H4 (cell line): ENCODE measurements around the gene CYP4F12. TPM values are rescaled to one million over a fixed set of nuclear protein-coding genes. Genes with fewer than 3 reads are reported as not detected.
"Not testable (repeated sequence)": the region's sequence is repeated elsewhere in the genome, so short reads cannot be mapped to it uniquely, and the experiment has no call there.

Experiments used
- DNase-seq: peaks from one replicate; pipeline ENCODE4 v3.0.0-alpha.2; 2015; ENCODE audit warnings: low spot score
- total RNA-seq: library from RNA; depleted of rRNA; stranded (reverse); fragments of >200 nt; shearing (Covaris generic); gene quantifications from 2 replicates; pipeline ENCODE4 v1.2.3, GENCODE V29; 2014

CYP4F12 gene
- total RNA-seq, 1 experiment from 2014 or later = 3.6 TPM

GRCh38 chr19:15650123-15650522 lies 22.8 kb upstream of the CYP4F12 start:
- DNase-seq = not testable (repeated sequence)

GRCh38 chr19:15651791-15652190 lies 21.1 kb upstream of the CYP4F12 start:
- DNase-seq = no peak

- no peak for DNase-seq
Measured at GRCh38 chr19:15652559-15653278, 20.2 kb upstream of the CYP4F12 start.

GRCh38 chr19:15656467-15656866 lies 16.4 kb upstream of the CYP4F12 start:
- DNase-seq = no peak

GRCh38 chr19:15663247-15663646 lies 9.6 kb upstream of the CYP4F12 start:
- DNase-seq = no peak

- DNase-seq = no peak
Measured at GRCh38 chr19:15666186-15666585, 6.7 kb upstream of the CYP4F12 start.

GRCh38 chr19:15666883-15667282 lies 6.0 kb upstream of the CYP4F12 start:
- no peak for DNase-seq

- no peak for DNase-seq
Measured at GRCh38 chr19:15669440-15669839, 3.4 kb upstream of the CYP4F12 start.

GRCh38 chr19:15669891-15670290 lies 3.0 kb upstream of the CYP4F12 start:
- DNase-seq = no peak

- no peak for DNase-seq
Measured at GRCh38 chr19:15671237-15671821, 1.6 kb upstream of the CYP4F12 start.

DNA sequence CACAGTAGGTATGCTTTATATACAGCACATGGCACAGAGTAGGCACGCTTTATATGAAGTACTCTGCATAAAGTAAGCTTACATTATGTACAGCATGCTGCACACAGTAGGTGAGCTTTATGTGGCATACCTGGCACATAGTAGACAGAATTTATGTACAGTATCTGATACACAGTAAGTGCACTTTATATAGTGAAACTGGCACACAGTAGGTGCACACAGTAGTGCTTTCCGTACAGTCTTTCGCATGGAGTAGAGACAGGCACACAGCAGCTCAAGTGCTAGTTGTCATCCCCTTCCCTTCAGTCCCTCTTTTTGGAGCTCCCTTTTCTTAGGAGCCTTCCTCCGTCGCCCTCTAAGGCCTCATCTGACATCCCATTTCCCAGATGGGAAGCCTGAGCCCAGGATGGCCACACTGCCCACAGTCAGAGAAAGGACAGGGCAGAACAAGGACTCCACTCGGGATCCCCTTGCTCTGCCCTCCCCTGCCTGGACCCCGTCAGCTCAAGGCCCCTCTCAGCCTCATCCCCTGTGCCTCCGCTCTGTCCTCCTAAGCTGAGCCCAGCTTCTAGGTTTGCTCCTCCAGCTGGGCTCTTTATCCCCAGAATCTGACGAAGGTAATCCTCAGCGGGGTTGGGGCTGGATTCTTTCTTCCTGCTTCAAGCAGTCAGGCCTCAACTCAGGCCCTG lies 852 bp upstream of the CYP4F12 start:
- no peak for DNase-seq

DNA sequence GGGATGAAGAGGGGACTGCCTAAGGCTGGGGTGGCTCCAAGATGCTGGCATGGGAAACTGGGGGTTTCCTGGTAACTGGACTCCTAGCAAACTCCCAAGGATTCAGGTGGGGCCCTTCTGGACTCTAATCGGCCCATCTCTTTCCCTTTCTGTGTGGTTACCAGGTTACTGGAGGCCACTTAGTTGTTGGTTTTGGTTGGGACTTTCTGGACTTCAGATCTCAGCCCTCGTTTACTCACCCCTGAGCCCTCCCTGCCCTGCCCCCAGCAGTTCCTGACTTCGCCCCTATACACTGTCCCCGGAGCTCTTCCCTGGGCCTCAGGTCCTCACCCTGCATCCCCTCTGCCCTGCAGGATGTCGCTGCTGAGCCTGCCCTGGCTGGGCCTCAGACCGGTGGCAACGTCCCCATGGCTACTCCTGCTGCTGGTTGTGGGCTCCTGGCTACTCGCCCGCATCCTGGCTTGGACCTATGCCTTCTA lies 328 bp downstream of the CYP4F12 start:
- DNase-seq = no peak

DNA sequence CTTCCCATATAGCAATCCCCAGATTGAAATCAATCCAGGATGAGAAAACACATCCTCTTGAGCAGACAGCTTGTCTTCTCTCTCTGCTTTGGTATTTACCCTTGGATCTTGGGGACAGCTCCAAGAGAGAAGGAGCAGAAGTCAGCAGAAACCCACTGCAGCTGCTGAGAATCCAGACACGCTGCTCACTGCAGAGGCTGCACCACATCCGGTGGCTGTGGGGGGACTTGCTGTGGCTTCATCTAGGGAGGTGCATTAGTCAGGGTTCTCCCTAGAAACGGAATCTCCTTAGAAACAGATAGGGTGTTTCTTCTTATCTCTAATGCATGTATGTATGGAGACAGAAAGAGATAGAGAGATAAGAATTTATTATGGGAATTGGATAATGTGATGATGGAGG lies 2.7 kb downstream of the CYP4F12 start:
- no peak for DNase-seq

- DNase-seq = no peak
Measured at GRCh38 chr19:15679089-15679488, 6.2 kb downstream of the CYP4F12 start.

GRCh38 chr19:15679865-15680264 lies 7.0 kb downstream of the CYP4F12 start:
- DNase-seq = not testable (repeated sequence)

DNA sequence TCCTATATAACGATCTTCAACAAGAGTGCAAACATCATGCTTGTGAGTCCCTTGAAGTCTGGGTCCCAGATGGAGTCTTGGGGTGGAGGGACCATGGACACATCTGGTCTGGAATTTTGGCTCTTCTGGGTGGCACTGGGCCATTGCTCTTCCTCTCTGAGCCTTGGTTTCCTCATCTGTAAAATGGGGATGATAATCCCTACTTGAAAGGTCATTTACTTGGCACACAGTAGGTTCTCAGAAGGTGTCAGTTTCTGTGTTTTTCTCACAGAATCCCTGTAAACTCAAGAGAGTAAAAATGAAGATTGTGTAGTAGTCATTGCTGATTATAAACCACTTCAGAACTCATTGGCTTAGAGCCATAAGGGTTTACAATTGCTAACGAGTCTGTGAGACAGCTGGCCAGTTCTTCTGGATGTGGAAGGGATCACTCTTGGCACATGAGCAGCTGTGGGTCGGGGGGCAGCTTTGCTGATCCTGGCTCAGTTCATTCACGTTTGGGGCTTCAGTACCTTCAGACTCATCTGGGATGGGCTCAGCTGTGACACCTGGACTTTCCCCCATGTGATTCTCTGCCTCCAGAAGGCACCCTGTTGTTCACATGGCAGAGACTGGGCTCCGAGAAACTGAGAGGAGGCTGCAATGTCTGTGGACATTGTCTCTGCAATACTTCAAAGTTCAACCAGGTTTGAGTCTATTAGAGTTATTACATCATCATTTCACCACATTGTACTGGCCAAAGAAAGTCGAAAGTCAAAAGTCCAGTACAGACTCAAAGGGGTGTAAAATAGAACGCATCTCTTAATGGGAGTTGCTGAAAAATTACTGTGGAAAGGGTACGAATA lies 7.8 kb downstream of the CYP4F12 start:
- no peak for DNase-seq

DNA sequence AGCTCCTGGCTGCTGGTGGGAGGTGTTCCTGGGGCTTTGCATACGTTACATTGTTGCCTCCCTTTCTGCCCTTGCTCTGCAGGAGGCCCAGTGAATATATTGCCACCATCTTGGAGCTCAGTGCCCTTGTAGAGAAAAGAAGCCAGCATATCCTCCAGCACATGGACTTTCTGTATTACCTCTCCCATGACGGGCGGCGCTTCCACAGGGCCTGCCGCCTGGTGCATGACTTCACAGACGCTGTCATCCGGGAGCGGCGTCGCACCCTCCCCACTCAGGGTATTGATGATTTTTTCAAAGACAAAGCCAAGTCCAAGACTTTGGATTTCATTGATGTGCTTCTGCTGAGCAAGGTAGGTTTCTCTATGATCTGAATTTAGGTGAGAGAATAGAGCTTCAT lies 10.5 kb downstream of the CYP4F12 start:
- DNase-seq = no peak

- no peak for DNase-seq
Measured at GRCh38 chr19:15684828-15685227, 11.9 kb downstream of the CYP4F12 start.

GRCh38 chr19:15696654-15697194 lies 23.8 kb downstream of the CYP4F12 start:
- peak; percentile 45 for DNase-seq

DNA sequence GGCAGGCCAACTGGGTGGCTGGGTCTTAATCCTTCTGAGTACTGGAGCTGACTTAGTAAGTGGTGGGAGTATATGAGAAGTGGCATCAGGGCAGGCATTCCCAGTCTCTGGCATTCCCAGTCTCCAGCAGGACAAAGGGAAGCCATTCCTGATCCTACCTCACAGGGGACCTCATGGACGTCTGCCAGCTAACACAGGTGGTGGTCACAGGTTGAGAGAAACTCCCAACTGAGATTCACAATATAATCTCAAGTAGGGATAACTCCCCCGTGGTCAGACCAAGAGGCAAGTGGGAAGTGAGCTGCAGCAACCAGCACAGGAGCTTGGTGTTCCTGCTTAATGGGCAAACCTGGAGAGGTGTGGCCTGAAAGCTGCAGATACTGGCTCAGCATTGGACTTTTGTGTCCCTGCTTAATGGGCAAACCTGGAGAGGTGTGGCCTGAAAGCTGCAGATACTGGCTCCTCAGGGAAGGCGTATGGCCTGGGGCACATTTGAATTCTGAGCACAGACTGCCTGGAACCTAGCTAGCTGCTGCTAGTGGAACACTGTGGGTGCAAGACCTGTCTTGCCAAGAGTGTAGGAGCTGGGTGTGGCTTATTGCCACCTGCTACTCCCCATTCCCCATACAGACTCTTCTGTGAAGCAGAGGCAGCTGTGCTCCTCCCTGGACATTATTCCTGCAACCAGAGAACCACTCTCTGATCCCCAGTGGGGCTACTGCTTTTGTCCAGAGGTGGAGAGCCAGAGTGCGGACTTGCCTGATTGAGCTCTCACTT lies 29.1 kb downstream of the CYP4F12 start:
- peak; percentile 35 for DNase-seq

DNA sequence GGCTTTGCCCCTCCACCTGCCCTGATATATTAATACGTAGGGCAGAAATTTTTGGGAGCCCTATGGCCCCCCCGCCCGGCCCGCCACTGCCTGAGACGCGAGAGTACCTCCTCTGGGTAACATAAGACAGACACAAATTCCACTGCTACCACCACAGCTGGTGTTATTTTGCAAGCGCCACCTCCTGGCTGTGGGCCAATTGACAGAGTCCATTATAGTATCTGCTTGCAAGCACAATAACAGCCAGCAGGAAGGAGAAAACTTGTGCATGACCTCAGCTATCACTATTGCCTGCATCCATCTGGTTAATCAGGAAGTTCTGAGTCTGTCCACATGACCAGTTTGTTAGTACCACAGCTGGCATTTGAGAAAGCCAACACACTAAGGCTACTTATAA lies 29.6 kb downstream of the CYP4F12 start:
- DNase-seq = peak; percentile 94
